ENCODE measurements around the gene ISOC2.

DNA sequence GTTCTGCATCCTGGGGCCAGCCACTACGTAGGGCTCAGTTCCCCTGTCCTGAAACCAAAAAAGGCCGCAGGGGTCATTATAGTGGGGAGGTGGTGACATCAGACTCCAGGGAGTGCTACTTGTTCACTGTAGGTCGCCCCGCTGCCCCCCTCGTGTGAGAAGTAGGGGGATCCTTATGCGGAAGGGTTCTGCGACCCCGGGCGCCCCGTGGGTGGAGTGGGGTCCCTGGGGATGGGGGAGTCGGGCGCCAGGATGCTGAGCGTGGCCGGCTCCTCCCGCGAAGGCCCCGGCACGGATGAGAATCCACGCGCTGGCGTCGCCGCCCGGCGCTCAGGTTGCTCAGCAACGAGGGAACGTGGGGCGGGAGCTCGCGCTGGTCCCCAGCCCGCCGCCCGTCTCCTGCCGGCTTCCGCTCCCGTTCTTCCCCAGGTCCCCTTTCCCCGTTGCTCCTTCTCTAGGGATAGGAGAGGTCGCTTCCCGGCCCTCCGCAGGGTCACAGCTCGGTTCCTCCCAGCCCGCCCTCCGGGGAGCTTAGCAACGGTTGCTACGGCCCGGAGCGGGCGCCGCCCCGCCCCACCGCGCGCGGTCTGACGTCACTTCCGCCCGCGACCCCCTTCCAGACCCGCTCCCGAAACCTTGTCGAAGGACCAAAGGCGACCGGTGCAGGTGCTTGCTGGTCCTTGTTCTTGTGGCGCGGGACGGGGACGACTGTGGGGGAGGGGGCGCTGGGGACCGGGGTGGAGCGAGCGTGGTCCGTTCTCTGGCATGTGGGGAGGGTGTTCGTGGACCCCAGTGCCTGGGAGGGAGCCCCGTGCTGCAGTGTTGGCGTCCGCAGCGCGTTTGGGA, 23.4 kb upstream of the ISOC2 start, which contains the start of gene NAT14:
- TF ChIP-seq POLR2A (IDR thresholded peaks at IDR 0.05; ENCODE audit: low read length): peak; percentile 54
- no peak for TF ChIP-seq GATA1 (IDR thresholded peaks at IDR 0.05; ENCODE audit: low read depth, low read length)

Data from erythroblast (primary cell).